ENCODE measurements around the gene GNAQ.

DNA sequence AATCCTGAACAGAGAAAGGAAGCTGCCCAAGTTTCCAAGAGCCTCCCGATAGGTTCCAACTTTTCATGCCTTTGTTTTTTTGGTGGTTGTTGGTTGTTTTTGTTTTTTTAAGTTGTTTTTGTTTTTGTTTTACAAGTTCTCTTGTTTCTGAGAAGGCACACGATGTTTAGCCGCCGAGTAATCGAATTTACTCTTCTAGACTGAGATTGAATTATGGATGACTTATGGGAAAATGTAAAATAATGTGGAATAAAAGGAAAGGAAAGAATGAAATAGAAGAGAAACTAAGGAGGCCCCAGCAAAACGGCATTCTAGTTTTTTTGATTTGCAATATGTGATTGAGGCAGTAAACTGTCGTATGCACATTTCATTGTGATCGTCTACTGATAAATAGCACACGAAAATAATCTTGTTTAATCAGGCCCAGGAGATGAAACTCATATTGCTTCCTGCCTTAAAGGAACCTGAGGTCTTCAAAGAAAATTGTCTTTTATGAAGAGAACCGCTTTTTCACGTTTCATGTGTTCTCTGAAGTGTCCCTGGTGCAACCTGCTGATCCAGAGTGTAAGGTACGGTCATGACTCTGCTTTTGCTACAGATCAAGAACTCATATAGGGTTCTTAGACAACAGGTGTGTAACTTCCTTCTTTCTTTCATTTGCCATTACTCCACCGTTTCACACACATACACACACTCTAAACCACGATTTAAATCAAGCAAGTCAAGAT lies 1.3 kb upstream of the GNAQ start:
- TF ChIP-seq, protein P1, sequence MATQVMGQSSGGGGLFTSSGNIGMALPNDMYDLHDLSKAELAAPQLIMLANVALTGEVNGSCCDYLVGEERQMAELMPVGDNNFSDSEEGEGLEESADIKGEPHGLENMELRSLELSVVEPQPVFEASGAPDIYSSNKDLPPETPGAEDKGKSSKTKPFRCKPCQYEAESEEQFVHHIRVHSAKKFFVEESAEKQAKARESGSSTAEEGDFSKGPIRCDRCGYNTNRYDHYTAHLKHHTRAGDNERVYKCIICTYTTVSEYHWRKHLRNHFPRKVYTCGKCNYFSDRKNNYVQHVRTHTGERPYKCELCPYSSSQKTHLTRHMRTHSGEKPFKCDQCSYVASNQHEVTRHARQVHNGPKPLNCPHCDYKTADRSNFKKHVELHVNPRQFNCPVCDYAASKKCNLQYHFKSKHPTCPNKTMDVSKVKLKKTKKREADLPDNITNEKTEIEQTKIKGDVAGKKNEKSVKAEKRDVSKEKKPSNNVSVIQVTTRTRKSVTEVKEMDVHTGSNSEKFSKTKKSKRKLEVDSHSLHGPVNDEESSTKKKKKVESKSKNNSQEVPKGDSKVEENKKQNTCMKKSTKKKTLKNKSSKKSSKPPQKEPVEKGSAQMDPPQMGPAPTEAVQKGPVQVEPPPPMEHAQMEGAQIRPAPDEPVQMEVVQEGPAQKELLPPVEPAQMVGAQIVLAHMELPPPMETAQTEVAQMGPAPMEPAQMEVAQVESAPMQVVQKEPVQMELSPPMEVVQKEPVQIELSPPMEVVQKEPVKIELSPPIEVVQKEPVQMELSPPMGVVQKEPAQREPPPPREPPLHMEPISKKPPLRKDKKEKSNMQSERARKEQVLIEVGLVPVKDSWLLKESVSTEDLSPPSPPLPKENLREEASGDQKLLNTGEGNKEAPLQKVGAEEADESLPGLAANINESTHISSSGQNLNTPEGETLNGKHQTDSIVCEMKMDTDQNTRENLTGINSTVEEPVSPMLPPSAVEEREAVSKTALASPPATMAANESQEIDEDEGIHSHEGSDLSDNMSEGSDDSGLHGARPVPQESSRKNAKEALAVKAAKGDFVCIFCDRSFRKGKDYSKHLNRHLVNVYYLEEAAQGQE (IDR thresholded peaks at IDR 0.05; ENCODE audit: low read depth, low read length): no peak
- TF ChIP-seq POLR2AphosphoS5 (IDR thresholded peaks at IDR 0.05; ENCODE audit: low read depth, low read length): no peak
- TF ChIP-seq, protein P2, sequence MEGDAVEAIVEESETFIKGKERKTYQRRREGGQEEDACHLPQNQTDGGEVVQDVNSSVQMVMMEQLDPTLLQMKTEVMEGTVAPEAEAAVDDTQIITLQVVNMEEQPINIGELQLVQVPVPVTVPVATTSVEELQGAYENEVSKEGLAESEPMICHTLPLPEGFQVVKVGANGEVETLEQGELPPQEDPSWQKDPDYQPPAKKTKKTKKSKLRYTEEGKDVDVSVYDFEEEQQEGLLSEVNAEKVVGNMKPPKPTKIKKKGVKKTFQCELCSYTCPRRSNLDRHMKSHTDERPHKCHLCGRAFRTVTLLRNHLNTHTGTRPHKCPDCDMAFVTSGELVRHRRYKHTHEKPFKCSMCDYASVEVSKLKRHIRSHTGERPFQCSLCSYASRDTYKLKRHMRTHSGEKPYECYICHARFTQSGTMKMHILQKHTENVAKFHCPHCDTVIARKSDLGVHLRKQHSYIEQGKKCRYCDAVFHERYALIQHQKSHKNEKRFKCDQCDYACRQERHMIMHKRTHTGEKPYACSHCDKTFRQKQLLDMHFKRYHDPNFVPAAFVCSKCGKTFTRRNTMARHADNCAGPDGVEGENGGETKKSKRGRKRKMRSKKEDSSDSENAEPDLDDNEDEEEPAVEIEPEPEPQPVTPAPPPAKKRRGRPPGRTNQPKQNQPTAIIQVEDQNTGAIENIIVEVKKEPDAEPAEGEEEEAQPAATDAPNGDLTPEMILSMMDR (IDR thresholded peaks at IDR 0.05): no peak
- TF ChIP-seq MXI1 (IDR thresholded peaks at IDR 0.05; ENCODE audit: low read depth, low read length): no peak
- no peak for TF ChIP-seq RFX5 (IDR thresholded peaks at IDR 0.05; ENCODE audit: low read length)
- no peak for TF ChIP-seq RAD21 (IDR thresholded peaks at IDR 0.05; ENCODE audit: low read length)
- no peak for TF ChIP-seq FOXM1 (IDR thresholded peaks at IDR 0.05; ENCODE audit: low read depth)
- TF ChIP-seq RXRA (IDR thresholded peaks at IDR 0.05; ENCODE audit: borderline replicate concordance, low read depth): no peak
- no peak for TF ChIP-seq EP300 (IDR thresholded peaks at IDR 0.05; ENCODE audit: borderline replicate concordance in 1 of 2, low read depth in 1 of 2, low read length in 1 of 2)
- no peak for TF ChIP-seq EZH2phosphoT487 (IDR thresholded peaks at IDR 0.05; ENCODE audit: borderline replicate concordance, low read depth)
- no peak for TF ChIP-seq RCOR1 (IDR thresholded peaks at IDR 0.05; ENCODE audit: low read length)
- no peak for TF ChIP-seq TAF1 (IDR thresholded peaks at IDR 0.05; ENCODE audit: borderline replicate concordance, low read depth, low read length)

All from SK-N-SH (cell line).